Medulla oblongata (tissue), 1 donor: ENCODE results near the gene MTFMT.
"Not testable (repeated sequence)": the region's sequence is repeated elsewhere in the genome, so short reads cannot be mapped to it uniquely, and the experiment has no call there.

Source experiments
- DNase-seq: peaks from one replicate; pipeline ENCODE4 v3.0.0-alpha.2; 2015; ENCODE audit errors: extremely low spot score

MTFMT gene

DNA sequence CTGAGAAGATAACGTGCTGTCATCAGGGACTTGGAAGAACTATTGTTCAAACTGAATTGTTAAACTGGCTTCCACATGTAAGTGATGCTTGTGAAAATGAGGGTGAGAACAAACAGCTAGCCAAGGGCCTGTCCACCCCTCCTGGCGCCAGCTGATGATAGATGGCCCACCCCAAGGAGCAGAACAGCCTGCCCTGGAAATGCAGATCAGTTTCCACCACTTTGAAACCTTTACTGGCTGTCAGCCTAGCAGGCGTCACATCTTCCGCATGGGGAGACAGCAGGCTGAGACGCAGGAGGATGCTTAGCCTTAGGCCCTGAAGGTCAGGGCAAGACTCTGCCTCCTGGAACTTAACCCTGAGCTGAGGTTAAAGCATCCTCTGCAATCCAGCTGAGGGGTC lies 9.4 kb upstream of the MTFMT start:
- DNase-seq: no peak

GRCh38 chr15:65038428-65038827 lies 9.0 kb upstream of the MTFMT start:
- DNase-seq: no peak

- no peak for DNase-seq
Measured at GRCh38 chr15:65037309-65037708, 7.9 kb upstream of the MTFMT start.

- DNase-seq: no peak
Measured at GRCh38 chr15:65034719-65035118, 5.3 kb upstream of the MTFMT start.

DNA sequence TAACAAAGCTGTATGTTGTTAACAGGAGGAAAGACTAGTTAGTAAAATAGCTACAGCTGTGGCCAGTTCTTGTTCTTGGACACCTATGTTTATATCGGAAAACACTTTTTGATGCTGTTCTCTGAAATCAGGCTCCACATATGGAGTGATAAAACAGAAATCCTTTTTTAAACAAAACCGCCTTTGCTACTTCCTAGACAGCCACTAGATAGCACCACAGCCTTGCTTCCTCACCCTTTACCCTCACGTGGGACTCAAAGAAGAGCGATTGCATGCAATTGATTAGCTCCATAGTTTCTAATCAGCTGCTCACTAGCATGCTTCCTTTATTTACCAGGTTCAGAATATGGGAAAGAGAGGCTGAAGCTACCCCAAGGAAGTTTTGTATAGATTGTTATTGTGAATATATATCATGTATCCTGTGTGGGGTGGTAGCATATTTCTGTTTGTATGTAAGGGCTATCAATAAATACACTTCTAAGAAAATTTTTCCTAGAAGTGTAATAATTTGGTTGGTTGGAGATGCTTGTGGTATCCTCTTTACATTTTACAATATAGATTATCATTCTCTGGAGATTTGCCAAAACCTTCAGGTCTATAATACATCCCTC lies 4.3 kb upstream of the MTFMT start:
- peak; percentile 65 for DNase-seq

GRCh38 chr15:65032801-65033537 lies 3.5 kb upstream of the MTFMT start:
- DNase-seq: peak; percentile 73

DNA sequence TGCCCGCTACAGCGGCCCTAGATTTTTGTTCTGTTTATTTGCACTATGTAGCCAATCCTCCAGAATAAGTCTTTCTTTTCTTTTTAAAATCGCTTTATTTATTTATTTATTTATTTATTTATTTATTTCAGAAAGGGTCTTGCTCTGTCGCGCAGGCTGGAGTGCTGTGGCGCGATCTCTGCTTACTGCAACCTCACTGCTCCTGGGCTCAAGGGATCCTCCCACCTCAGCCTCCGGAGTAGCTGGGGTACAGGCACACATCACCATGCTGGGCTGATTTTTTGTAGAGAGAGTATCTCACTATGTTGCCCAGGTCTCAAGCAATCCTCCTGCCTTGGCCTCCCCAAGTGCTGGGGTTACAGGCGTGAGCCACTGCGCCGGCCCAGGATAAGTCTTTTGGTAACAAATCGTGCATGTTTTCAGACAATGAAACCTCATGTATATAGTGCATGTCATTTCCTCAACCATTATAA lies 333 bp upstream of the MTFMT start:
- no peak for DNase-seq

GRCh38 chr15:65028338-65028737 lies 1.1 kb downstream of the MTFMT start:
- no peak for DNase-seq

DNA sequence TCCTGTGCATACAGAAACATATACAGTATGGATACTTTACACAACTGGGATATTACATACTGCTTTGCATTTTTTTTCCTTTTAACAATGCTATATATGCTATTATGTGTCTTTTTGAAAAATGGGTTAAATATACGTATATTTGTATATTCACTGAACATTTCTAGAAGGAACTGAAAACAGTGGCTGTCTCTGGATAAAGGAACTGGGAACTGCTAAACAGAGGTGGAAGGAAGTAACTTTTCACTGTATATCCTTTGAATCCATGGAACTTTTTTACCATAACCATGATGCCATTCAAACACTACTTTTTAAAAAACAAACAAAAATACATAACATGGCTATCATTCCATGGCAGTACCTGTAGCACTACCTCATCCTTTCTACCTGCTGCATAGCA lies 1.8 kb downstream of the MTFMT start:
- DNase-seq: no peak

DNA sequence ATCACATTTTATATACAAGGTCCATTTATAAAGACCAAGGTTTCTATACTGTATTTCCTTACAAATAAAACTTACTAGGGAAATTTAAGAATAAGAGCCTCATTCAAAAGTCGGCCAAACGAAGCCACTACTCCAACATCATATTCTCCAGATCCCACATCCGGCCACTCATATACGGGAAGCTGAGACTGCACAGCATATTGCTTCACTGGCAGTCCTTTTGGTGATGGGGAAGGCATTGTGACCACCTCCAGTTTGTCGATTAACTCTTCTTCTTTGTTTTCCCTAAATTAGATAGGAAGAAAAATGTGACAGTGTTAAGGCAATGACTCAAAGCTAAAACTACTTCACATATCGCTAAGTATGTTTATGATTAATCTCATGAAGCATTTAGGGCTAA lies 2.7 kb downstream of the MTFMT start:
- no peak for DNase-seq

DNA sequence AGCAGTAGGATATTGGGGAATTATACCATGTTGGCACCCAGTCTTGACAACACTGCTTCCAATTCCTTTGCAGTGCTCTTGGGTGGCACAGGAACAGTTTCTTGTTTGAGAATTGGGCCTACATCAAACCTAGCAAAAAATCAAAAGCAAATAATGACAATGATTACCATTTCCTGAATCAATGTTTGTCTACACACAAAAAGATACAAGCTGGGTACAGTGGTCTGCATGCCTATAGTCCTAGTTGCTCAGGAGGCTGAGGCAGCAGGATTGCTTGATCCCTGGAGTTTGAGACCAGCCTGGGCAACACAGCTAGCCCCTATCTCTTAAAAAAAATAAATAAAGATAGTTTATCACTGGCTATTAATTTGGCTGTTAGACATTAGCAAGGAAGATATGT lies 8.0 kb downstream of the MTFMT start:
- DNase-seq: no peak

DNA sequence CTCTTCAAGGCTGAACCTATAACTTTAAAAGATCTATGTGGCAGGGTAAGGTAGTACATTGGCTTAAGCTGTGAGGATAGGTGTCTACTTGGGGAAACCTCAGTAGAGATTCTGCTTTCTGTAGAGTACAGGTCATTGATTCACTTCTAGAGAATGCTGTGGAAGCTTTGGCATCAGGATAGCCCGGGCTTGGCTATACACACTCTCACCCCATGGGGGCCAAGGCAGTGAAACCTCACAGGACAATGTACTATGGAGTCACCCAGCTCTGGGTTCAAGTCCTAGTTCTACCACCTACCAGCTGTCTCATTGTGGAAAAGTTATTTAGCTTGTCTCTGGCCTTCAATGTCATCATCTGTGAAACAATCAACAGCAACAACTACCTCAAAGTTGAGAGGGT lies 9.0 kb downstream of the MTFMT start:
- no peak for DNase-seq

GRCh38 chr15:65011198-65011597 lies 18.2 kb downstream of the MTFMT start:
- not testable (repeated sequence) for DNase-seq

- no peak for DNase-seq
Measured at GRCh38 chr15:65008983-65009382, 20.5 kb downstream of the MTFMT start.

DNA sequence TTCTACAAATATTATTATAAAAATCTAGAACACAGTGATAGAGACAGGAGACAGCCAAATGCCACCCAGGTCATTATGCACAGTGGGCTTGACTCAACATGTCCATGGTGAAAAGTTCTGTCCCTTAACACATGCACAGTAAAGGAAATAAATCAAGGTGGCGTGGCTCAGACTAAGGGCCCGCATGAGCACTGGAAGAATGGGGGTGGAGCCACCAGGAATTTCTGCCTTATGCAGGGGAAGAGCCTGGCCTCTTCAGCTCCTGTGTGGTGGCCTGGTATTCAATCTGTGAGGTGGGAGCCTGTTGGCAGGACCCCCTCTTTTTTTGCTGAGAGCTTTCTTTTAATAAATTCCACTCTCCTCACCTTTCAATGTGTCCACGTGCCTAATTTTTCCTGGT lies 22.6 kb downstream of the MTFMT start:
- no peak for DNase-seq

- DNase-seq: no peak
Measured at GRCh38 chr15:65004993-65005392, 24.4 kb downstream of the MTFMT start.

DNA sequence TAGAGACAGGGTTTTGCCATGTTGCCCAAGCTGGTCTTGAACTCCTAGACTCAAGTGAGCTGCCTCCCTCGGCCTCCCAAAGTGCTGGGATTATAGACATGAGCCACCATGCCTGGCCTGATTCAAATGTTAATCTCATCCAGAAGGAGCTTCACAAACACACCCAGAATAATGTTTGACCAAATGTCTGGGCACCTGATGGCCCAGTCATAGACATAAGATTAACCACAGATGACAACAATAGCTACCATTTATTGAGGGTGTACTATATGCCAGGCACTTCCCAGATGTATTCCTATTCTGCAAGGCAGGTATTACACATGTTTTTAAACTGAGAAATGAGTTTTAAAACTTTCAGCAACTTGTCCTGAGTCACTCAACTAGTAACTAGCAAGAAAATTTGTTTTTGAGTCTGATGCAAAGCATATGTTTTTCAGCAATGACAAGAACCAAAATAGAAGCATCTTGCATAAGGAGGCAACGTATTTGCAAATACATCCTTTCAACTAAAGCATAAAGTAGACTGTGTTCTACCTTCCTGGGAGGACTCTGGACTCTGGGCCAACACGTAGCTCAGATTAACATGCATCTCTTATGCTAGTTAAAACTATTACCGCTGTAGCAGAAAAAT lies 31.6 kb downstream of the MTFMT start:
- no peak for DNase-seq

DNA sequence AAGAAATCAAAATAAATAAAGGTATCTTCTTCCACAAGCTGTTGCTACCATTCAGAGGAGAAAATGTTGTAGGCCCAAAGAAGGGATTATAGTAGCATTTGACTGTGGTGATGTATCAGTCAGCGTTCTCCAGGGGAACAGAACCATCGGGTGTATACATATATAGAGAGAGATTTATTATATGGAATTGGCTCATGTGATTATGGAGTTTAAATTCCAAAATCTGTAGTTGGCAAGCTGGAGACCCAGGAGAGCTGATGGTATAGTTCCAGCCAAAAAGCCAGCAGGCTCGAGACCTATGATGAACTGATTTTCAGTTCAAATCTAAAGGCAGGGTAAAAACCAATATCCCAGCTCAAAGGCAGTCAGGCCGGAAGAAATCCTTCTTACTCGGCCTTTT lies 32.4 kb downstream of the MTFMT start:
- DNase-seq: no peak

DNA sequence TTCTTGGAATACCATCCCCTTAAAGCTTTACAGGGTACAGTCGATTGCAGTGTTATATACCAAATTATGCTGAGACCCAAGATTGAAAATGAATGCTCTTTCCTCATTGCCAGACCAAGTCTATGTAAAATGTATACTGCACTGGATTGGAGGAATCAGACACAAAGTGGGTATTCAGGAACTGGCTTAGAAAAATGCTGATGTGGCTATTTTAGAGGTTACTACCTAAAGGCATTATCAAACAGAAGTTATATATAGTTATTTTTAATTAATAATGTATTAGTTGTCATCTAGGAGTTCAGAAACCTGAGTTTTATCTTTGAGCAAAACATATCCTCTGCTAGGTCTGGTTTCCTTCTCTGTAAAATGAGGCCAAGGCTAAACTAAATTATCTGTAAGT lies 36.1 kb downstream of the MTFMT start:
- DNase-seq: no peak

DNA sequence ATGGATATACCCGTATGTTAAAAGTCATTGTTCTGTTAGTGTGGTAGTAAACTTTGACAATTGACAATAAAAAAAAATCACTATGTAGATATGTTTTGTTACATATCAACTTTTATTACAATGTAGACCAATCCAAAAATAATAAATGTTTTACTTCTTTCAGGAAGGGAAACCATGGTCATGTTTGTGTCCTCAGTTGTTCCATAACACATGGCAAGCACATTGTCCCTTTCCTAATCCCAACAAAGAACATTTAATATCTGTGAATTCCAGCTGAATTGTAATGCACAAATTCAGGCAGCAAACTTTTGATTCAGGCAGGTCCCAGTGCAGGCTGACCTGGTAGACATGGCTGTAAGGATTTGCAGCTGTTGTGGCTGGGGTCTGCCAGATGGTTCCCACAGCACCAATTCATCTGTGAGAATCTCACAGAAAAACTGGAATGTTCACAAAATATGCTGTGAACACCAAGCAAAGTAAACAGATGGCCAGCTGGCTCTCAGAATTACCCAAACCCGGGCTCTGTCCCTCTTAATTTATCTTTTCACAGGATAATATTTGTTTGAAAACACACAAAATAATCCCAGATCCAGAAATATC lies 37.8 kb downstream of the MTFMT start:
- no peak for DNase-seq

- no peak for DNase-seq
Measured at GRCh38 chr15:64990168-64990470, 39.3 kb downstream of the MTFMT start.

GRCh38 chr15:64989416-64990167 lies 39.8 kb downstream of the MTFMT start, which contains the start of gene SPG21:
Gene SPG21, minus strand, starts transcription at chr15:64989914. Its CDS starts 6,345 bp downstream, at chr15:64983569.
- peak; percentile 96 for DNase-seq
